Transverse colon (tissue), 4 donors: ENCODE results near the gene THRA. TPM values are rescaled to one million over a fixed set of nuclear protein-coding genes. Genes with fewer than 3 reads are reported as not detected.
A peak's percentile ranks its signal among the peaks of the same experiment; 100 is the strongest.

Experiments used
- DNase-seq: peaks from one replicate; pipeline ENCODE4 v3.0.0-alpha.2; 2019
- H3K27ac ChIP-seq, 4 donors: fragments of 200-600 bp; sonication (generic); 2 replicates each; pipeline ENCODE4 v1.5.1; 2016 to 2018; ENCODE audit warnings: inconsistent platforms in 4 of 4
- H3K27me3 ChIP-seq: fragments of 200-600 bp; sonication (generic); 2 replicates; pipeline ENCODE4 v1.5.1; 2017; ENCODE audit warnings: inconsistent platforms
- H3K36me3 ChIP-seq, 4 donors: fragments of 200-600 bp; sonication (generic); 2 replicates each; pipeline ENCODE4 v1.5.1; 2017 to 2019; ENCODE audit warnings: inconsistent platforms in 4 of 4
- H3K4me1 ChIP-seq, 4 donors: fragments of 200-600 bp; sonication (generic); 2 replicates each; pipeline ENCODE4 v1.5.1; 2017 to 2020; ENCODE audit warnings: inconsistent platforms in 4 of 4
- H3K4me3 ChIP-seq, 4 donors: fragments of 200-600 bp; sonication (generic); 1 replicate in 1 of 4; 2 replicates in 3 of 4; pipeline versions ENCODE4 v1.5.1 to v1.6.1; 2017 to 2019; ENCODE audit warnings: inconsistent platforms in 4 of 4
- H3K9me3 ChIP-seq, 2 donors: fragments of 200-600 bp; sonication (generic); 2 replicates each; pipeline ENCODE4 v1.5.1; 2017 to 2019; ENCODE audit warnings: inconsistent platforms in 2 of 2
- EP300 ChIP-seq: sonication (generic); formaldehyde crosslinking; IDR thresholded peaks from one replicate; pipeline ENCODE4 v1.6.1; 2017; ENCODE audit warnings: antibody characterized with exemption, low read depth
- POLR2A ChIP-seq: fragments of 450-650 bp; IDR thresholded peaks from one replicate; pipeline ENCODE4 v1.6.1; 2016; ENCODE audit warnings: antibody characterized with exemption, mild to moderate bottlenecking, moderate library complexity
- POLR2AphosphoS5 ChIP-seq, 3 donors: sonication (generic); formaldehyde crosslinking; IDR thresholded peaks; one replicate each; pipeline ENCODE4 v1.6.1; 2016; ENCODE audit warnings: antibody characterized with exemption in 3 of 3
- WGBS, 2 donors: methylation state at CpG; one replicate each; pipeline ENCODE4 v1.1.5; 2018; ENCODE audit warnings: low coverage in 1 of 2; 5-methylcytosine and 5-hydroxymethylcytosine counted together
- in situ Hi-C, 4 donors: fragments of 200-750 bp; cut with MboI; loops; one replicate each; pipeline versions ENCODE4 v1.15.0 to v1.15.1; 2017; ENCODE audit warnings: low sequenced_read_pairs in 3 of 4, low pct_ligation_motif_present in 1 of 4, low pct_unique_long_range_greater_than_20kb in 1 of 4
- intact Hi-C: fragments of 100-400 bp; cut with DNase I; formaldehyde crosslinking; loops from one replicate; pipeline ENCODE4 v1.15.1; 2023; ENCODE audit warnings: low total_unique reads
- total RNA-seq, 4 donors: library from RNA; depleted of rRNA; stranded (reverse); fragments of >200 nt; gene quantifications; one replicate each; pipeline ENCODE4 v1.1.0, GENCODE V29; 2016
- TF ChIP-seq, protein P1 (sequence below), 5 experiments: fragments of 200-600 bp in 3 of 5; fragments of 450-650 bp in 2 of 5; sonication (generic) in 3 of 5; IDR thresholded peaks; 1 replicate in 2 of 5; 2 replicates in 3 of 5; pipeline ENCODE4 v1.5.1; 2016 to 2017; ENCODE audit warnings: antibody characterized with exemption in 5 of 5, inconsistent platforms in 3 of 5, mild to moderate bottlenecking in 2 of 5, moderate library complexity in 1 of 5

Gene THRA
- total RNA-seq, 4 donors from 2014 or later: 32.6 to 82.6 (median 58.6) TPM

DNA sequence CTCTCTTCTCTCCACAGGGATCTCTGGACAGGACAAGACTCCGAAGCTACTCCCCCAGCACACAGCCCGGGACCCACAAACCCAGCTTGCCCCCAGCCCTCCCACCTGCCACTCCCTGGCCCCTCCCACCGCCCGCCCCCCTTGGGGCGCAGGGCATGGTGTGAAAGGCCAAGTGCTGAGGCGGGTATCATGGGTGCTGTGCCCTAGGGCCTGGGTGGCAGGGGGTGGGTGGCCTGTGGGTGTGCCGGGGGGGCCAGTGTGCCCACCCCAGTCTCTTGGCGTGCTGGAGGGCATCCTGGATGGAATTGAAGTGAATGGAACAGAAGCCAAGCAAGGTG is 11.4 kb downstream of the THRA start:
- Histone ChIP-seq H3K4me3 (no peak overlapping the region), H3K27me3 (no peaks in the 10 kb centered on the region), H3K4me1 (peaks cover 73 to 80% (median 77%) of the 10 kb centered on the region in 4 donors), H3K27ac (peak overlapping the region; percentile 90 to 98 (median 96)), H3K36me3 (peaks cover 0 to 13% (median 0%) of the 10 kb centered on the region in 4 donors), H3K9me3 (no peaks in the 10 kb centered on the region)
- DNase-seq: no peak
- in situ Hi-C loops (no loop called here), intact Hi-C loops (loop anchor here (5.0 kb wide), 1 partner anchor 33 kb away; no protein-coding TSS in a partner anchor)
- no peak for TF ChIP-seq POLR2A
- no peak for TF ChIP-seq POLR2AphosphoS5 (IDR thresholded peaks at IDR 0.05)
- TF ChIP-seq, protein P1, sequence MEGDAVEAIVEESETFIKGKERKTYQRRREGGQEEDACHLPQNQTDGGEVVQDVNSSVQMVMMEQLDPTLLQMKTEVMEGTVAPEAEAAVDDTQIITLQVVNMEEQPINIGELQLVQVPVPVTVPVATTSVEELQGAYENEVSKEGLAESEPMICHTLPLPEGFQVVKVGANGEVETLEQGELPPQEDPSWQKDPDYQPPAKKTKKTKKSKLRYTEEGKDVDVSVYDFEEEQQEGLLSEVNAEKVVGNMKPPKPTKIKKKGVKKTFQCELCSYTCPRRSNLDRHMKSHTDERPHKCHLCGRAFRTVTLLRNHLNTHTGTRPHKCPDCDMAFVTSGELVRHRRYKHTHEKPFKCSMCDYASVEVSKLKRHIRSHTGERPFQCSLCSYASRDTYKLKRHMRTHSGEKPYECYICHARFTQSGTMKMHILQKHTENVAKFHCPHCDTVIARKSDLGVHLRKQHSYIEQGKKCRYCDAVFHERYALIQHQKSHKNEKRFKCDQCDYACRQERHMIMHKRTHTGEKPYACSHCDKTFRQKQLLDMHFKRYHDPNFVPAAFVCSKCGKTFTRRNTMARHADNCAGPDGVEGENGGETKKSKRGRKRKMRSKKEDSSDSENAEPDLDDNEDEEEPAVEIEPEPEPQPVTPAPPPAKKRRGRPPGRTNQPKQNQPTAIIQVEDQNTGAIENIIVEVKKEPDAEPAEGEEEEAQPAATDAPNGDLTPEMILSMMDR (IDR thresholded peaks at IDR 0.05): no peak
- TF ChIP-seq EP300: no peak
- WGBS, 2 donors: 46 to 50% methylated on average over 1 to 6 of the region's 8 CpGs

DNA sequence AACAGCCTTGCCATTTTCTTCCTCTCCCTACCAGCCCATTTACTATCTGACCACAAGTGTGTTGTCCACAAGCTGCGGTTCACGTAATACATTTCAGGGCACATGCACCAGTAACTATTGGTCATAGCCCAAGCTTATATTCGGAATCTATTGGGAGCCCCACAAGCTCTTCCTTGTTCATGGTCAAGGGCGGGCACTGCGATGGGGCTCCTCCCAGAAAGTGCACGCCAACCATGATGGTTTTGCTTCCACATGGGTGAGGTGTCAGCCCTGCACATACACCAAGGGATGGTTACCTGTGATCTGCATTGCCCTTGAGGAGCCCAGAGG is 12.1 kb downstream of the THRA start:
- DNase-seq: no peak
- WGBS, 2 donors: 32% methylated on average over 6 of the region's 6 CpGs; no CpG with 5 or more reads in 1 of the 2 donors
- H3K4me3 ChIP-seq: no peak overlapping the region
- peaks cover 0 to 16% (median 0%) of the 10 kb centered on the region in 4 donors for H3K36me3 ChIP-seq
- TF ChIP-seq POLR2AphosphoS5 (IDR thresholded peaks at IDR 0.05): no peak
- TF ChIP-seq, protein P1 (IDR thresholded peaks at IDR 0.05): no peak
- H3K27ac ChIP-seq: peak overlapping the region; percentile 90 to 98 (median 96)
- H3K9me3 ChIP-seq: no peaks in the 10 kb centered on the region
- peaks cover 66 to 73% (median 70%) of the 10 kb centered on the region in 4 donors for H3K4me1 ChIP-seq
- H3K27me3 ChIP-seq: no peaks in the 10 kb centered on the region
- intact Hi-C loops (loop anchor here (5.0 kb wide), 1 partner anchor 32 kb away; no protein-coding TSS in a partner anchor), in situ Hi-C loops (no loop called here)

DNA sequence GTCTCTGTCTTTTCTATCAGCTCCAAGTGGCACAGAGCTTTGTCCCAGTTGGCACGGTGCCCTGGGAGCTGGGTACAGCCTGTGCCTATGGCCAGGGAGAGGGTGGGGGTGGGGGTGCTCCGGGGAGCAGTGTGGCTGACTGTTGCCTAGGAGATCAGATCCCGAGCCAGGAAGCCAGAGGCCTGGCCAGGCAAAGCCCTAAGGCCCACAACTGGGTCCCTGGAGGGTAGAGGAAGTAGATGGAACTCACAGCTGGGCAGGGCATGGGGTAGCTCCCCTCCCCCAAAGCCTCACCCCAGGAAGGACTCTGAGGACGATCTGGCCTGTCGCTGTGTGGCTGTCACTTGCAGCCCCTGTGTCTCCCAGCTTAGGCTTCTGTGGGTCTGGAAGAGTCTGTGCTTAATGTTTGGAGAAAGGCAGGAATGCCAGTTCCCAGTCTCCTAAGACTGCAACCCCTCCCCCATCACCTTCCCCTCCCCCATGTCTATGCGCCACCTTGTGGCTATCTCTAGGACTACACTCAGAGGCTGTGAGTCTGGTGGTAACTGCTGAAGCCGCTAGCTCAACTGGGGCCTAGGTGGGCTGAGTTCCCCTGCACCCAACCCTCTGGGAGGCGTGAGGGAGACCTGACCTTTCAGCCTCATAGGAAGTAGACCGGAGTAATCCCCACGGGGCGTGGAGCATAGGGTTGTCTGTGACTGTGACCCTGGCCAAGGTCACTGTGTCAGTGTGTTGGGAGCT is 12.6 kb downstream of the THRA start:
- no peaks in the 10 kb centered on the region for H3K27me3 ChIP-seq
- peak overlapping the region; percentile 90 to 98 (median 96) for H3K27ac ChIP-seq
- peaks cover 61 to 68% (median 65%) of the 10 kb centered on the region in 4 donors for H3K4me1 ChIP-seq
- TF ChIP-seq, protein P1 (IDR thresholded peaks at IDR 0.05): peak; percentile 93 to 99 (median 94)
- TF ChIP-seq EP300 (peak; percentile 75), POLR2A (peak; percentile 3), POLR2AphosphoS5 (IDR thresholded peaks at IDR 0.05) (peak in 2 of 3 donors; percentile 45 to 67)
- intact Hi-C loops (no loop called here), in situ Hi-C loops (no loop called here)
- H3K36me3 ChIP-seq: peaks cover 0 to 16% (median 0%) of the 10 kb centered on the region in 4 donors
- peak; percentile 86 for DNase-seq
- H3K4me3 ChIP-seq: peak overlapping the region in 1 of 4 donors; percentile 5
- WGBS, 2 donors: 10% methylated on average over 11 of the region's 11 CpGs; no CpG with 5 or more reads in 1 of the 2 donors
- no peaks in the 10 kb centered on the region for H3K9me3 ChIP-seq

DNA sequence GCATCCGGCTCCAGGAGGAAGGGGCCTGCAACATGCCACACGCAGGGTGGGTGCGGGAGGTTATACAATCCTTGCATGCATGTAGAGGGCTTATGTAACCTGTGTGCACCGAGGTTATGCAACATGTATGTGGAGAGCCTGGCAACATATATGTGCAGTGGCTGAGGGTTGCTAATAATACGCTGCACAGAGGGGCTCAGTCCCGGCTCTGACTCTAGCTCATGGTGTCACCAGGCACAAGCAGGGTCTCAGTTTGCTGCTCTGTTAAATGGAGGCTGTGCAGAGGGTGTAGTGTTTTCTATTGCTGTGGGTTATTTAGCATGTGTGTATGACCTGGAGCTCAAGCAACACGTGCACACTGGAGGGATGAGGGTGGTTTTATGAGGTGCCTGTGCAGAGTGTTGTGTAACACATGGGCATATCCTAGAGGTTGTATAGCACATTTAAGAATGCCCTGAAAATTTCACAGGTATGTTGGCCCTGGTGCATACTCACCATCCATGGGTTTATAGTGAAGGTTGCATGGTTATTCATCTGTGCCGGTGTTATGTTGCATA is 13.3 kb downstream of the THRA start:
- Histone ChIP-seq H3K4me3 (peak overlapping the region in 1 of 4 donors; percentile 5), H3K27me3 (no peaks in the 10 kb centered on the region), H3K9me3 (no peaks in the 10 kb centered on the region), H3K27ac (peak overlapping the region; percentile 90 to 98 (median 96)), H3K36me3 (peaks cover 0 to 16% (median 0%) of the 10 kb centered on the region in 4 donors), H3K4me1 (peaks cover 54 to 64% (median 59%) of the 10 kb centered on the region in 4 donors)
- intact Hi-C loops (no loop called here), in situ Hi-C loops (no loop called here)
- TF ChIP-seq POLR2AphosphoS5 (IDR thresholded peaks at IDR 0.05) (no peak), EP300 (no peak), POLR2A (no peak)
- TF ChIP-seq, protein P1 (IDR thresholded peaks at IDR 0.05): no peak
- no peak for DNase-seq
- 37% methylated on average over 8 of the region's 8 CpGs; no CpG with 5 or more reads in 1 of the 2 donors for WGBS, 2 donors
